Measurements from ENCODE around the gene TRIM6. TPM values are rescaled to one million over a fixed set of nuclear protein-coding genes. Genes with fewer than 3 reads are reported as not detected.
"Not testable (repeated sequence)": the region's sequence is repeated elsewhere in the genome, so short reads cannot be mapped to it uniquely, and the experiment has no call there.

TRIM6 gene
- total RNA-seq, 2 experiments from 2014 or later: not detected

- no peaks in the 10 kb centered on the region for H3K36me3 ChIP-seq (ENCODE audit: insufficient read depth, low read length)
- no peak overlapping the region for H3K4me3 ChIP-seq (ENCODE audit: low read depth, low read length, poor library complexity, severe bottlenecking)
- H3K4me1 ChIP-seq (ENCODE audit: insufficient read depth, low read length, poor library complexity, severe bottlenecking): no peaks in the 10 kb centered on the region
- no peak for TF ChIP-seq CTCF (conservative IDR thresholded peaks at IDR 0.05; ENCODE audit: low read length)
- no peak for TF ChIP-seq EZH2phosphoT487 (IDR thresholded peaks at IDR 0.05; ENCODE audit: borderline replicate concordance, low read depth, low read length)
- H2AFZ ChIP-seq (ENCODE audit: low read length): no peak overlapping the region
- H3K9me3 ChIP-seq (ENCODE audit: low read length): no peaks in the 10 kb centered on the region
- BruUV-seq (replicated peaks): no TSS peak
- no peak overlapping the region for H3K4me2 ChIP-seq (ENCODE audit: low read length)
- no peaks in the 10 kb centered on the region for H4K20me1 ChIP-seq (ENCODE audit: insufficient read depth, low read length)
- H3K79me2 ChIP-seq (ENCODE audit: insufficient read depth, low read depth, low read length): no peaks in the 10 kb centered on the region
- ChIA-PET POLR2A (no interaction called here), CTCF (ENCODE audit: unreplicated experiment) (no interaction called here)
- intact Hi-C loops (cut with micrococcal nuclease; ENCODE audit: unreplicated experiment): no loop called here
- no peak for DNase-seq (ENCODE audit: low spot score)
- H3K9me2 ChIP-seq (ENCODE audit: insufficient read depth, low read length): no peaks in the 10 kb centered on the region
- no peak overlapping the region for H3K27ac ChIP-seq (ENCODE audit: low read depth, low read length, poor library complexity, severe bottlenecking)
Observed at GRCh38 chr11:5593146-5593545, 3.3 kb upstream of the TRIM6 start.

GRCh38 chr11:5597953-5598352 is 1.5 kb downstream of the TRIM6 start:
- Histone ChIP-seq H3K36me3 (ENCODE audit: insufficient read depth, low read length) (no peaks in the 10 kb centered on the region), H3K4me2 (ENCODE audit: low read length) (no peak overlapping the region), H4K20me1 (ENCODE audit: insufficient read depth, low read length) (no peaks in the 10 kb centered on the region), H3K27ac (ENCODE audit: low read depth, low read length, poor library complexity, severe bottlenecking) (no peak overlapping the region), H3K79me2 (ENCODE audit: insufficient read depth, low read depth, low read length) (no peaks in the 10 kb centered on the region), H2AFZ (ENCODE audit: low read length) (no peak overlapping the region), H3K9me3 (ENCODE audit: low read length) (no peaks in the 10 kb centered on the region), H3K9me2 (ENCODE audit: insufficient read depth, low read length) (no peaks in the 10 kb centered on the region), H3K4me1 (ENCODE audit: insufficient read depth, low read length, poor library complexity, severe bottlenecking) (no peaks in the 10 kb centered on the region), H3K4me3 (ENCODE audit: low read depth, low read length, poor library complexity, severe bottlenecking) (no peak overlapping the region)
- no TSS peak for BruUV-seq (replicated peaks)
- no peak for DNase-seq (ENCODE audit: low spot score)
- CTCF ChIA-PET (ENCODE audit: unreplicated experiment): no interaction called here
- POLR2A ChIA-PET: no interaction called here
- TF ChIP-seq EZH2phosphoT487 (IDR thresholded peaks at IDR 0.05; ENCODE audit: borderline replicate concordance, low read depth, low read length) (no peak), CTCF (conservative IDR thresholded peaks at IDR 0.05; ENCODE audit: low read length) (no peak)
- intact Hi-C loops (cut with micrococcal nuclease; ENCODE audit: unreplicated experiment): no loop called here

GRCh38 chr11:5600374-5600851 is 4.0 kb downstream of the TRIM6 start:
- DNase-seq (ENCODE audit: low spot score): peak; percentile 82
- Histone ChIP-seq H3K4me2 (ENCODE audit: low read length) (no peak overlapping the region), H4K20me1 (ENCODE audit: insufficient read depth, low read length) (no peaks in the 10 kb centered on the region), H3K27ac (ENCODE audit: low read depth, low read length, poor library complexity, severe bottlenecking) (no peak overlapping the region), H3K4me3 (ENCODE audit: low read depth, low read length, poor library complexity, severe bottlenecking) (no peak overlapping the region), H3K4me1 (ENCODE audit: insufficient read depth, low read length, poor library complexity, severe bottlenecking) (no peaks in the 10 kb centered on the region), H3K9me2 (ENCODE audit: insufficient read depth, low read length) (no peaks in the 10 kb centered on the region), H3K9me3 (ENCODE audit: low read length) (no peaks in the 10 kb centered on the region), H2AFZ (ENCODE audit: low read length) (no peak overlapping the region), H3K79me2 (ENCODE audit: insufficient read depth, low read depth, low read length) (no peaks in the 10 kb centered on the region), H3K36me3 (ENCODE audit: insufficient read depth, low read length) (no peaks in the 10 kb centered on the region)
- POLR2A ChIA-PET: interaction anchor here (0.8 kb wide), 1 partner anchor 31 kb away, joined by 3 read pairs; no protein-coding TSS in a partner anchor
- no TSS peak for BruUV-seq (replicated peaks)
- intact Hi-C loops (cut with micrococcal nuclease; ENCODE audit: unreplicated experiment): loop anchor here (1.0 to 2.0 kb wide), 3 partner anchors 84 to 208 kb away; partner anchors contain the start of gene OR52N2
- TF ChIP-seq CTCF (conservative IDR thresholded peaks at IDR 0.05; ENCODE audit: low read length) (peak; percentile 91), EZH2phosphoT487 (IDR thresholded peaks at IDR 0.05; ENCODE audit: borderline replicate concordance, low read depth, low read length) (no peak)
- CTCF ChIA-PET (ENCODE audit: unreplicated experiment): interaction anchor here (1.6 kb wide), 1 partner anchor 112 kb away, joined by 4 read pairs; no protein-coding TSS in a partner anchor

- H3K27ac ChIP-seq (ENCODE audit: low read depth, low read length, poor library complexity, severe bottlenecking); BruUV-seq (replicated peaks); H3K36me3 ChIP-seq (ENCODE audit: insufficient read depth, low read length); H3K4me1 ChIP-seq (ENCODE audit: insufficient read depth, low read length, poor library complexity, severe bottlenecking); H2AFZ ChIP-seq (ENCODE audit: low read length); H3K4me3 ChIP-seq (ENCODE audit: low read depth, low read length, poor library complexity, severe bottlenecking); H3K4me2 ChIP-seq (ENCODE audit: low read length); H3K9me2 ChIP-seq (ENCODE audit: insufficient read depth, low read length); H3K9me3 ChIP-seq (ENCODE audit: low read length); DNase-seq (ENCODE audit: low spot score); H4K20me1 ChIP-seq (ENCODE audit: insufficient read depth, low read length); H3K79me2 ChIP-seq (ENCODE audit: insufficient read depth, low read depth, low read length); CTCF ChIA-PET (ENCODE audit: unreplicated experiment); intact Hi-C loops (cut with micrococcal nuclease; ENCODE audit: unreplicated experiment): not testable (repeated sequence)
- POLR2A ChIA-PET: interaction anchor here (0.6 kb wide), 1 partner anchor 72 kb away, joined by 3 read pairs; no protein-coding TSS in a partner anchor
Observed at GRCh38 chr11:5602791-5603190, 6.4 kb downstream of the TRIM6 start.
